Keratinocyte (primary cell): ENCODE results near the gene APOL3. TPM values are rescaled to one million over a fixed set of nuclear protein-coding genes. Genes with fewer than 3 reads are reported as not detected.
"Not testable (repeated sequence)": the region's sequence is repeated elsewhere in the genome, so short reads cannot be mapped to it uniquely, and the experiment has no call there.

ENCODE experiments used
- DNase-seq: peaks from one replicate; pipeline ENCODE4 v3.0.0-alpha.2; 2011; ENCODE audit warnings: low read depth, missing footprints, low spot score
- FAIRE-seq: peaks from 2 replicates; lab custom pipeline; 2011; peaks lifted over from hg19 to GRCh38; lab: Jason Lieb, UNC
- H2AFZ ChIP-seq: 2 replicates; pipeline ENCODE4 v1.6.0; 2012; ENCODE audit warnings: low read length, control low read depth, inconsistent platforms; ENCODE audit not compliant: control insufficient read depth
- H3K27ac ChIP-seq: 2 replicates; pipeline ENCODE4 v1.5.1; 2011; ENCODE audit warnings: low read length; ENCODE audit not compliant: control insufficient read depth, insufficient read depth
- H3K27me3 ChIP-seq: 3 replicates; pipeline ENCODE4 v1.6.0; 2011; ENCODE audit warnings: low read length; ENCODE audit not compliant: control insufficient read depth, insufficient read depth; ENCODE audit errors: extremely low read depth
- H3K36me3 ChIP-seq, 2 experiments: 2 replicates in 1 of 2; 3 replicates in 1 of 2; pipeline ENCODE4 v1.5.1; 2011; ENCODE audit warnings: low read length in 2 of 2, mild to moderate bottlenecking in 1 of 2; ENCODE audit not compliant: control insufficient read depth in 2 of 2, insufficient read depth in 2 of 2; ENCODE audit errors: extremely low read depth in 1 of 2
- H3K4me1 ChIP-seq: 3 replicates; pipeline ENCODE4 v1.5.1; 2011; ENCODE audit warnings: low read length; ENCODE audit not compliant: control insufficient read depth, insufficient read depth; ENCODE audit errors: extremely low read depth
- H3K4me2 ChIP-seq: 3 replicates; pipeline ENCODE4 v1.6.0; 2011; ENCODE audit warnings: low read depth, low read length; ENCODE audit not compliant: control insufficient read depth, insufficient read depth; ENCODE audit errors: extremely low read depth
- H3K4me3 ChIP-seq, 3 experiments: fragments of 200-600 bp in 1 of 3; sonication (generic) in 1 of 3; 2 replicates in 2 of 3; 3 replicates in 1 of 3; pipeline ENCODE4 v1.5.1; 2011 to 2016; ENCODE audit warnings: low read length in 3 of 3, mild to moderate bottlenecking in 3 of 3, control low read depth in 2 of 3, inconsistent platforms in 1 of 3, low read depth in 1 of 3, mixed read lengths in 1 of 3, mixed run types in 1 of 3, moderate library complexity in 1 of 3; ENCODE audit not compliant: control insufficient read depth in 2 of 3, insufficient read depth in 2 of 3; ENCODE audit errors: extremely low read depth in 1 of 3
- H3K79me2 ChIP-seq: 2 replicates; pipeline ENCODE4 v1.6.0; 2012; ENCODE audit warnings: low read length; ENCODE audit not compliant: control insufficient read depth, insufficient read depth
- H3K9ac ChIP-seq: 3 replicates; pipeline ENCODE4 v1.6.0; 2011; ENCODE audit warnings: low read length; ENCODE audit not compliant: control insufficient read depth, insufficient read depth; ENCODE audit errors: extremely low read depth
- H3K9me1 ChIP-seq: 3 replicates; pipeline ENCODE4 v1.6.0; 2011; ENCODE audit warnings: low read length; ENCODE audit not compliant: control insufficient read depth, insufficient read depth; ENCODE audit errors: extremely low read depth
- H3K9me3 ChIP-seq: 2 replicates; pipeline ENCODE4 v1.5.1; 2012; ENCODE audit warnings: low read depth, low read length; ENCODE audit not compliant: control insufficient read depth
- H4K20me1 ChIP-seq: 3 replicates; pipeline ENCODE4 v1.6.0; 2011; ENCODE audit warnings: low read length; ENCODE audit not compliant: control insufficient read depth, insufficient read depth; ENCODE audit errors: extremely low read depth
- CTCF ChIP-seq, 3 experiments: IDR thresholded peaks in 1 of 3; conservative IDR thresholded peaks in 1 of 3; optimal IDR thresholded peaks in 1 of 3; 2 replicates in 2 of 3; 3 replicates in 1 of 3; pipeline versions ENCODE3 to v1.5.1; 2011; ENCODE audit warnings: low read length in 3 of 3, mild to moderate bottlenecking in 3 of 3, moderate library complexity in 2 of 3, control low read depth in 1 of 3, inconsistent platforms in 1 of 3; ENCODE audit not compliant: insufficient read depth in 2 of 3; ENCODE audit errors: extremely low read depth in 1 of 3
- EZH2 ChIP-seq: IDR thresholded peaks from one replicate; pipeline ENCODE4 v1.6.1; 2012; ENCODE audit warnings: inconsistent platforms, mild to moderate bottlenecking, low read length, moderate library complexity
- dilution Hi-C: fragments of 300-500 bp; cut with MboI; formaldehyde crosslinking; loops from one replicate; pipeline ENCODE4 v1.7.0; 2020; ENCODE audit warnings: low sequenced_read_pairs; ENCODE audit not compliant: extremely low pct_ligation_motif_present
- polyA plus RNA-seq, 5 experiments: library from polyadenylated mRNA; depleted of rRNA in 3 of 5; stranded (reverse) in 3 of 5; stranded (forward) in 1 of 5; unstranded in 1 of 5; fragments of >200 nt; gene quantifications; 1 replicate in 1 of 5; 2 replicates in 3 of 5; 3 replicates in 1 of 5; pipeline versions ENCODE4 v1.2.1 to v1.2.3, GENCODE V29; 2011 to 2012; ENCODE audit warnings: missing spikeins in 2 of 5, low read depth in 1 of 5, low replicate concordance in 1 of 5

The APOL3 gene
- polyA plus RNA-seq, 1 donor (not counting 4 experiments of a cell fraction or from before 2014, with no cell fraction given): 0.92 TPM

GRCh38 chr22:36163497-36163896 lies 2.9 kb upstream of the APOL3 start:
- dilution Hi-C loops: no loop called here
- FAIRE-seq: no peak
- no peak for DNase-seq

GRCh38 chr22:36162127-36163034 lies 1.8 kb upstream of the APOL3 start:
- no peak overlapping the region for H3K4me2 ChIP-seq
- H3K4me3 ChIP-seq: no peak overlapping the region
- DNase-seq (no peak), FAIRE-seq (no peak)
- no peak for TF ChIP-seq EZH2
- TF ChIP-seq CTCF (optimal IDR thresholded peaks at IDR 0.05 in 1 of 3, IDR thresholded peaks at IDR 0.05 in 1 of 3, conservative IDR thresholded peaks at IDR 0.05 in 1 of 3; ENCODE audit: extremely low read depth in 1 of 3, insufficient read depth in 2 of 3, low read length in 3 of 3): no peak
- no peaks in the 10 kb centered on the region for H3K79me2 ChIP-seq
- no peaks in the 10 kb centered on the region for H3K9me1 ChIP-seq
- H3K9me3 ChIP-seq: no peaks in the 10 kb centered on the region
- peaks cover 8% of the 10 kb centered on the region for H3K4me1 ChIP-seq
- no peak overlapping the region for H2AFZ ChIP-seq
- H3K27ac ChIP-seq: no peak overlapping the region
- no peak overlapping the region for H3K9ac ChIP-seq
- peaks cover 4% of the 10 kb centered on the region for H3K27me3 ChIP-seq
- dilution Hi-C loops: no loop called here
- H3K36me3 ChIP-seq: no peaks in the 10 kb centered on the region
- no peaks in the 10 kb centered on the region for H4K20me1 ChIP-seq

More at GRCh38 chr22:36163497-36163896, 2.9 kb upstream of the APOL3 start:
- H3K4me2 ChIP-seq: no peak overlapping the region
- TF ChIP-seq EZH2: no peak
- no peak for TF ChIP-seq CTCF (optimal IDR thresholded peaks at IDR 0.05 in 1 of 3, IDR thresholded peaks at IDR 0.05 in 1 of 3, conservative IDR thresholded peaks at IDR 0.05 in 1 of 3; ENCODE audit: extremely low read depth in 1 of 3, insufficient read depth in 2 of 3, low read length in 3 of 3)
- peaks cover 8% of the 10 kb centered on the region for H3K4me1 ChIP-seq
- peaks cover 4% of the 10 kb centered on the region for H3K27me3 ChIP-seq
- H3K9ac ChIP-seq: no peak overlapping the region
- H3K36me3 ChIP-seq: no peaks in the 10 kb centered on the region
- no peak overlapping the region for H3K4me3 ChIP-seq
- no peak overlapping the region for H2AFZ ChIP-seq
- H3K9me3 ChIP-seq: no peaks in the 10 kb centered on the region
- H3K79me2 ChIP-seq: no peaks in the 10 kb centered on the region
- H3K9me1 ChIP-seq: no peaks in the 10 kb centered on the region
- no peaks in the 10 kb centered on the region for H4K20me1 ChIP-seq
- H3K27ac ChIP-seq: no peak overlapping the region

GRCh38 chr22:36161793-36162126 lies 1.2 kb upstream of the APOL3 start:
- H3K27me3 ChIP-seq, H2AFZ ChIP-seq, FAIRE-seq, H3K9ac ChIP-seq, dilution Hi-C loops, H3K4me2 ChIP-seq, H3K79me2 ChIP-seq, H3K9me1 ChIP-seq, H3K27ac ChIP-seq, H3K4me1 ChIP-seq, H4K20me1 ChIP-seq, H3K36me3 ChIP-seq, H3K4me3 ChIP-seq, DNase-seq, H3K9me3 ChIP-seq: not testable (repeated sequence)
